Activated T-helper 9 cell treated with anti-CD3 and anti-CD28 coated beads, Interleukin-2, amount 50 U/mL, for 16 hours (primary cell): ENCODE measurements around the gene RAMACL.
"Not testable (repeated sequence)": the region's sequence is repeated elsewhere in the genome, so short reads cannot be mapped to it uniquely, and the experiment has no call there.

Experiments used
- DNase-seq: peaks from one replicate; pipeline ENCODE4 v3.0.0-alpha.2; 2020; ENCODE audit warnings: low read depth

Gene RAMACL

DNA sequence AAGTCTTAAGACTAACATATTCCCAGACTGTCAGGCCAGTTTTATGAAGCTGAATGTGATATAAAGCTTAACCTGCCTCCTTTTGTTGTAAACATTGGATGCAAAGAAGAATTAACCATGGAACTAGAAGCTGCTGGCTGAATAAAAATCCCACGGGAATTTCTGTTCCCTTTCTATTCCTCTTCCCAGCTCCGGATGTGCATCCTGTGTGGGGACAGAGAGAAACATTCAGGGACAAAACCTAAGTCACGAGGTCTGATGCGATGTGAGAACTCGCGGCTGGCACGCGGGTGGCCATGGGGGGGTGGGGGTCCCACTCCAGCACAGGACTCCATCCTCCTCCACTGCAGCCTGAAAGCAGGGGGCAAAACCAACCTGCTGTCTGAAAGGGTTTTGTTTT is 32.2 kb downstream of the RAMACL start:
- DNase-seq = no peak

- DNase-seq = no peak
Observed at GRCh38 chr6:166553563-166554271, 32.8 kb downstream of the RAMACL start.

DNA sequence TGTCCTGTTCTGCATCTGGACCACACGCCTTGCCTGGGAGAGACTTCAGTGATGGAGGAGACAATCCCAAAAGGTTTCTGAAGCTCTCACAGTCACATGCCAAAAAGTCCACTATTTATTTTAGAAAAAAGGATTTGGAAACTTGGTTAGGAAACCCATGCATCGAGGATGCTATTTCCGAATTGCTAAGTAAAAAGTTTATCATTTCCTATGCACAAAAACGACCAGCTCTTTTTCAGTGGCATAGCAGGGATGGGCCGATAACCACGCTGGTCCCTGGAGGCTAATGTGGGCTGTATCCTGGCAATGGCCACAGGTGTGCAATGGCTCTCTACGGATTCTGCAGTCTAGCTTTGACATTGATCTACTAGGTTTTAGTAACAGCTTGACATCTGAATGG is 33.9 kb downstream of the RAMACL start:
- no peak for DNase-seq

- DNase-seq = no peak
Observed at GRCh38 chr6:166551754-166552495, 34.6 kb downstream of the RAMACL start.

GRCh38 chr6:166546653-166547052 is 39.8 kb downstream of the RAMACL start:
- no peak for DNase-seq

- no peak for DNase-seq
Observed at GRCh38 chr6:166545156-166546034, 41.1 kb downstream of the RAMACL start.

DNA sequence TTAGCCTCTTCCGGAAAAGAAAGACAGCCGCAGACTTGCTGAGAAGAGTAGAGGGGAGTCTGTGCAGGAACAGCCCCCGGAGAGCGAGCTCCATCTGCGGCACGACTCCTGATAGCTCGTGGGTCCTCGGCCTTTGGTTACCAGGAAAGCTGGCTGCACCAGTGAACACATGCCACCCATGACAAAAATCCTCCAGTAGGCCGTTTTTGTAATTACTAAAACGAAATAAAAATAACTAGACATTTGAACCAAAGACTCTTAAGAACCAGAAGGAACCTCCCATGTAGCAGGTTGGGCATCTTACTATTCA is 42.2 kb downstream of the RAMACL start:
- DNase-seq = no peak

- no peak for DNase-seq
Observed at GRCh38 chr6:166543603-166544295, 42.7 kb downstream of the RAMACL start.

- no peak for DNase-seq
Observed at GRCh38 chr6:166542580-166542912, 43.9 kb downstream of the RAMACL start.

- no peak for DNase-seq
Observed at GRCh38 chr6:166541876-166542579, 44.5 kb downstream of the RAMACL start.

DNA sequence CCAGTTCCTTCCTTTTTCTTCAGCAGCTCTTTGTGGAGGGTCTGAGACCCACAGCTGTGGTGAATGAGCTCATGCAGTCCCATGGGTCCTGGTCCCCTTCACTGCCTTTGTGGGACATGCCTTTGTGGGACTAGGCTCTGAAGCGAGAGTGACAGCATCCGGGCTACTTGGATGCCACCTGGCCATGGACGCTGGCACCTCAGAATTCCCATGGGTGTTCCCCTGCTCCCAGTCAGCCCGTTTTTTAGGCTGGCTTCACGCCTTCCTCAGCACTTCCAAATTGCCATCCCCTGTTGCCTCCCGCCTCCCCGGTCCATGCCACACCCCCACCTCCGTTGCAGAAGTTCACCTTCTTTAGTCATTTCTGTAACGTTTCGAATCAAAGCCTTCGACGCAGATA is 45.1 kb downstream of the RAMACL start:
- no peak for DNase-seq

GRCh38 chr6:166540631-166541331 is 45.7 kb downstream of the RAMACL start:
- DNase-seq = peak; percentile 62

GRCh38 chr6:166539543-166539942 is 46.9 kb downstream of the RAMACL start:
- no peak for DNase-seq

- not testable (repeated sequence) for DNase-seq
Observed at GRCh38 chr6:166539011-166539385, 47.5 kb downstream of the RAMACL start.

- DNase-seq = no peak
Observed at GRCh38 chr6:166538297-166539010, 48.0 kb downstream of the RAMACL start.

DNA sequence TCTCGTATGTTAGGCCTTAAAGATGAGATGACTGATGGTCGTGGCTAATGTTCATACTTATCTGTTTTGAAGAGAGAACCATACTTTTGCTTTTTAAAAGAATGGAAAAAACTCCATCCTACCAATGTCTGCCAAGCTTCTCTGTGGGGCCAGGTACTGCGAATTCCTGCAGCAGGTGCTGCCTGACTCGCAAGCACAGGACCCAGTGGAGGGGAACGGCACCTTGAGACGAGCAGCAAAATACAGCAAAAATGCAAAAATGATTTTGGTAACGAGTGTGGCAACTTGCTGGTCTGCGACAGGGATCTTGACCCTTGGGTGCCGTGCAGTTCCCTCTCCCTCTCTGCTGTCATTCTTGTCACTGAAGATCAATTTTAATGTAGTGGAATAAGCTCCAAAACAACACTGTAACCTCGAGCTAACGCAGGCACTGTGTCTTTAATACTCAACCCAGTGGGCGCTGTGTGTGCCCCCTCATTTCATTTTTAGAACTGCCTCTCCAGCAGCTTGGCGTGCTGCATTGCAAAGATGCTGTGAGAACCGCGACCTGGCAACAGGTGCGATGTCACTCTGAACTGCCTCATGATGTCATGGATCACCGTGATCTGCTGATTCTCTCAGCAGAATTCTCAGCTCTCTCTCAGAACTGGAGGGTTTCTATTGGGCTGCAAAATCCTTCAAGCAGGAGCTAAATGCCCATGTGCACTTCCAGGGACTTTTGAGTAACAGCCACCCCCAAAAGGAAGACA is 51.6 kb downstream of the RAMACL start:
- no peak for DNase-seq

GRCh38 chr6:166533205-166533824 is 53.2 kb downstream of the RAMACL start:
- no peak for DNase-seq
